Stimulated activated CD8-positive, alpha-beta memory T cell treated with anti-CD3 and anti-CD28 coated beads, Interleukin-7, amount 100 ng/mL, for 48 hours (primary cell): ENCODE measurements around the gene PCSK7.

Experiments used
- DNase-seq, 2 donors: peaks; one replicate each; pipeline ENCODE4 v3.0.0-alpha.2; 2020; ENCODE audit warnings: low read depth in 1 of 2; ENCODE audit errors: extremely low read depth in 1 of 2

Gene PCSK7

DNA sequence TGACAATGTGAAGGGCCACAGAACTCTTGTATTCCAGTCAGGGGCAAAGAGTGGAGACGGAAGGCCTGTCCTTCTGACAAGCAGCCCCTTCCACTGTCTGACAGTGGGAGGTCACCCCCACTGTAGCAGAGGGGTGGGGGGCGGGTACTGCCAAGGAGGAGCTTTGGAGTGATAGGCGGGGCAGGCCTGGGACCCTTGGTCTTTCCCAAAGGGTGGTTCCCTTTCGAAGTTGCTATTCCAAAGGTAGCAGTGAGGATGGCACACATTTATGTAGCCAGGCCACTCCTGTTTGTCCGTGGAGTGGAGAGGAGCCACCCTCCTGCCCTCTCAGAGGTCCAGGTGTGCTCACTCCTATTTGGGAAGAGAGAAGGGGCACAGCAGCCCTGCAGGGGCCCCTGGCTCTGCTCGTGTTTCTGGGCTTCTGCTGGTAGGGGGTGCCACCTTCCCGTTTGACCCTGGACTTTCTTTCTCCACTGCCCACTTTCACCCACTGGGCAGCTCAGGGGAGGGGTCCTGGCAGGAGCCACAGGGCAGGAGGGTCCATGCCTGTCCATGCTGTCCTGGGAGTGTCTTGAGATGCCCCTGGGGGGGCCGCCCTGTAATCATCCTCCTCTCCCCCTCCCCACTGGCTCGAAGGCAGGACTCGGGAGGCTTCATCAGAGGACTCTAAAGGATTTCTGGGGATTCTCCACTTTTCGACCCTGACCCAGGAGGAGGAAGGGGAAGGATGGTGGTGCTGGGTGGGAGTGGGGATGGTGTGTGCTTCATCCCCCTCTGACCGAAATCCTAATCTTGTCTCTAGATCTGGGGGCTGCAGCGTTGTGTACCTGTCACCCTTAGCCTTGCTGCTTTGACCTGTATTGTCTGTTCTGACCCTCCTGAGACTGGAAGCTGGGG is 31.7 kb downstream of the PCSK7 start:
- DNase-seq = no peak

DNA sequence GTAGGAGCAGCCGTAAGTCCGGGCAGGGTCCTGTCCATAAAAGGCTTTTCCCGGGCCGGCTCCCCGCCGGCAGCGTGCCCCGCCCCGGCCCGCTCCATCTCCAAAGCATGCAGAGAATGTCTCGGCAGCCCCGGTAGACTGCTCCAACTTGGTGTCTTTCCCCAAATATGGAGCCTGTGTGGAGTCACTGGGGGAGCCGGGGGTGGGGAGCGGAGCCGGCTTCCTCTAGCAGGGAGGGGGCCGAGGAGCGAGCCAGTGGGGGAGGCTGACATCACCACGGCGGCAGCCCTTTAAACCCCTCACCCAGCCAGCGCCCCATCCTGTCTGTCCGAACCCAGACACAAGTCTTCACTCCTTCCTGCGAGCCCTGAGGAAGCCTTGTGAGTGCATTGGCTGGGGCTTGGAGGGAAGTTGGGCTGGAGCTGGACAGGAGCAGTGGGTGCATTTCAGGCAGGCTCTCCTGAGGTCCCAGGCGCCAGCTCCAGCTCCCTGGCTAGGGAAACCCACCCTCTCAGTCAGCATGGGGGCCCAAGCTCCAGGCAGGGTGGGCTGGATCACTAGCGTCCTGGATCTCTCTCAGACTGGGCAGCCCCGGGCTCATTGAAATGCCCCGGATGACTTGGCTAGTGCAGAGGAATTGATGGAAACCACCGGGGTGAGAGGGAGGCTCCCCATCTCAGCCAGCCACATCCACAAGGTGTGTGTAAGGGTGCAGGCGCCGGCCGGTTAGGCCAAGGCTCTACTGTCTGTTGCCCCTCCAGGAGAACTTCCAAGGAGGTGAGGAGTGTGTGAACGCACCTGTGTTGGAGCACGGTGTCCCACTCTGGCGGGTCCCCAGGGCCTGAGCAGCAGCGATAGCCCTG is 32.6 kb downstream of the PCSK7 start, which contains the start of gene TAGLN:
TAGLN (plus strand) TSS at position 318 of the 863 bp plus-strand sequence. CDS start 3,644 bp downstream, outside the sequence.
- no peak for DNase-seq

DNA sequence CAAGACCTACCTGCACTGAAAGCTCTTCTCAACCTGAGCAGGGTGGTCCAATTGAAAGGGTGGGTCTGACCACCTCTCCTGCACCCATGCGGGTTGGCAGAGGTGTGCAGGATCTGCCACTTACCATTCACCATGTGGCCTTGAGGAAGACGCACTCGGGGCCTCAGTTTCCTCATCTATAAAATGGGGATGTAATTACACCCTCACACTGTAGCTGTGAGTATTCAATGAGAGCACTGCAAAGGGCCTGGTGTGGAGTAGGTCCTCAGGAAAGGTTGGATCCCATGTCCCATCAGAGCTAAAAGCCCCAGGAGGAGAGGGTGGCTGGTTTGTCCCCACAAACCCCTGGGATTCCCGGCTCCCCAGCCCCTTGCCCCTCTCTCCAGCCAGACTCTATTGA is 33.3 kb downstream of the PCSK7 start:
- no peak for DNase-seq

DNA sequence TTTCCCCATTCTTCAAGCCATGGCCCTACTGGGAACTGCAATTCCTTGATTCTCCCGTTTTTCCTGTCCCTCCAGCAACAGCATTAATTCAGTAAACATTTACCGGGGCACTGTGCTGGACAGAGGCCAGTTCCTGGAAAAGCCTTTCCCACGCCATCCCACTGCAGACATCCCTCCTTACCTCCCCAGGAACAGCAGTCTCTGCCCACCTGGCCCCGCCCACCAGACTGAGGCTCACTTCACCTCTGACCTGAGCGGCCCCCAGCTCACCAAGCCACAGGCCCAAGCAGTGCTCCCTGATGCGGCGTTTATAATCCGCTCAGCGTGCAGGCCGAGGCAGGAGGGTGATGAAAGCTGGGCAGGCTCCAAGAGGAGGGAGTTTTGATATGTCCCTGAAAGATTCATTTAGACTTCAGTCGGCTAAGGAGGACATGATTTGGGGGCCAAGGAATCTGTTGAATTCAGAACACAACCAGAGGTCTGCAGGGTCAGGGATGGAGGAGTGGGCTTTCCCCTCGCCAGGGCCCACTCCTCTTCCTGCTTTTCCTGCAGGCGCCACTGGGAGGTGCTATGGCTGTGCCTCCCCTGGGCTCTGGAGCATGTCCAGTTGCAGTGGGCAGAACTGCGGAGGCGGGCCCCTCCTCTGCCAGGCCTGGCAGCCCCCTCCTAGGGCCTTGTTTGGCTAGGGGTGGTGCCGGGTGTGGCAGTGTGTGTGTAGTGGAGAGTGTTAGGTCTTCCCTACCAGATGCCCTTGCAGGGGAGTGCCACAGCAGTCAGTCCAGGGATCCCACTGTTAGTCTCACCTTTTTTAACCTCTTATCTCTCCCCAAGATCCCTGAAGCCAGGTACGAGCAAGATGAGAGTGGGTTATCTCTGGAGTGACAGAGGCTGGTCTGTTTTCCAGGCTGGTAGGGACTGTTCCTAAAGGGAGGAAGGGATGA is 34.1 kb downstream of the PCSK7 start:
- DNase-seq = no peak

DNA sequence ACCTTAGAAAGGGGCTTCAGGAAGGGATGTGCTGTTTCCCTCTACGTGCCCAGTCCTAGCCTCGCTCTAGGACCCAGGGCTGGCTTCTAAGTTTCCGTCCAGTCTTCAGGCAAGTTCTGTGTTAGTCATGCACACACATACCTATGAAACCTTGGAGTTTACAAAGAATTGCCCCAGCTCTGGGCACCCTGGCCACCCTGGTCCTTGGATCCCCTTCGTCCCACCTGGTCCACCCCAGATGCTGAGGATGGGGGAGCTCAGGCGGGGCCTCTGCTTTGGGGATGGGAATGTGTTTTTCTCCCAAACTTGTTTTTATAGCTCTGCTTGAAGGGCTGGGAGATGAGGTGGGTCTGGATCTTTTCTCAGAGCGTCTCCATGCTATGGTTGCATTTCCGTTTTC is 34.9 kb downstream of the PCSK7 start:
- no peak for DNase-seq

DNA sequence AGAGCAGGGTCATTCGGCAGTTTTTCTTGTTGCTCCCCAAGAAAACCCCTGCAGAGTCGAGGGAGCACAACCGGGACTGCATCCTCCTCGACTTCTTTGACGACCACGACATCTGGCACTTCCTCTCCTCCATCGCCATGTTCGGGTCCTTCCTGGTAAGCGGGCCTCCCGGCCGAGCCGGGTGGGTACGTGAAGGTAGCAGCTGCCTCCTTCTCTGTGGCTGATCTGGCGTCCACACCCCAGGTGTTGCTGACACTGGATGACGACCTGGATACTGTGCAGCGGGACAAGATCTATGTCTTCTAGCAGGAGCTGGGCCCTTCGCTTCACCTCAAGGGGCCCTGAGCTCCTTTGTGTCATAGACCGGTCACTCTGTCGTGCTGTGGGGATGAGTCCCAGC is 36.1 kb downstream of the PCSK7 start:
- no peak for DNase-seq

DNA sequence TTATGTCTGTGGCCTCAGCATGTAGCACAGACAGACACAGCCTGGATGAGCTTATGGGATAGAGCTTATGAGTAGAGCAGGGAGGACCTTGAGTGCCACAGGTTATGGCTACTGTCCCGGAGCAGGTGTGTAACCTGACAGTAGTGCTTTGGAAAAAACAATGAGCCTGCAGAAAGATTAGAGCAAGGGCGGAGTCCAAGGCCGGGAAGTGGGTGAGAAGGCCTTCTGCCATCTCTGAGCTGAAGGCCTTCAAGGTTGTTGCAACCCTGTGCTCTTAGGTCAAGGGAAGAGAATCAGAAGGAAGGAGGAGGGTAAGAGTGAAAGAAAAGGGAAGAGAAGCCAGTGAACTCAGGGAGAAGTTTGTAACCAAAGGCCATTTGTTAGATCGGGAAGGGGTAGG is 36.6 kb downstream of the PCSK7 start:
- no peak for DNase-seq

DNA sequence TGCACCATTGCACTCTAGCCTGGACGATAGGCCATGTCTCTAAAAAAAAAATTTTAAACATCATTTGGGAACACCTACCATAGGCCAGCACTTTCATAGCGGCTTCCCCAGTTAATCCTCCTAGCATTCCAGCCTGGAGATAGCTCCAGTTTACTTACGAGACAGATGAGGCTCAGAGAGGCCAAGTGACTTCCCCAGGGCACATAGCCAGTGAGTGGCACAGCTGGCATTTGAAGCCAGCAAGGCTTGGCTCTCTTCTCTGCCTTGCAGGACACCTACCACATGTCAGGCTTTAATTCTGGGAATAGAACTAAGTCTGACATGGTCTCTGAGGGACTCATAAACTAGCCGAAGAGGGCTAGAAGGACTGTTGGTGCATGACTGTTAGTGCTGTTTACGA is 37.6 kb downstream of the PCSK7 start:
- DNase-seq = no peak

DNA sequence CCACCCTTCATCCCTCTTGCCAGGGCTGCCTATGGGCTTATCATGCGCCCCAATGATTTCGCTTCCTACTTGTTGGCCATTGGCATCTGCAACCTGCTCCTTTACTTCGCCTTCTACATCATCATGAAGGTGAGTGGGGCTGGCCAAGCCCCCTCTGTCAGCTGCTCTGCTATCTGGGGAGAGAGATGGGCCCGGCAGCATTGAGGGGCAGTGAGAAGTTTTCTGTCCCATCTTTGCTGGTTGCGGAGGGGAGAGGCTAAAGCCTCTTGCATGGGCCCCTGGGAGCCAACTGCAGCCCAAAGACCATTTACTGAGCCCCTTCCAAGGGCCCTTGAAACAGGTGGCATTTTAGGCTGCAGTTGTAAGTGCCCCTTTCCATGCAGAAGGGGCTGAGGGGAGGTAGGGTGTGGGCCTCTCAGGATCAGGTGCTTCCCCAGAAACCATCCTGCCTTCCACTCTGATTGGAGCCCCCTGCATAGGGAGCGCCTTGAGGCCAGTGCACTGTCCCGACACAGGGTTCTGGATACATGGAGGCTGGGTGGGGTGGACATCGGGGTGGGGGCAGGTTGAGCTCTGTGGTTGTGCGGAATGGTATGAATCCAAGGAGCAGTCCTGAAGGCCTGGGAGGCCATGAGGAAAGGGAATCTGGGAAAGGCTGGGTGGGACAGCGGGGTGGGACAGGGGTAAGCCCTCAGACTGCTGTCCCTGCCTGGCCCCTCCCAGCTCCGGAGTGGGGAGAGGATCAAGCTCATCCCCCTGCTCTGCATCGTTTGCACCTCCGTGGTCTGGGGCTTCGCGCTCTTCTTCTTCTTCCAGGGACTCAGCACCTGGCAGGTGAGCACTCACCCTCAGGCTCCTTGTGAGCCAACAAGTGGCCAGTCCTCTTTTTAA is 38.5 kb downstream of the PCSK7 start:
- no peak for DNase-seq

DNA sequence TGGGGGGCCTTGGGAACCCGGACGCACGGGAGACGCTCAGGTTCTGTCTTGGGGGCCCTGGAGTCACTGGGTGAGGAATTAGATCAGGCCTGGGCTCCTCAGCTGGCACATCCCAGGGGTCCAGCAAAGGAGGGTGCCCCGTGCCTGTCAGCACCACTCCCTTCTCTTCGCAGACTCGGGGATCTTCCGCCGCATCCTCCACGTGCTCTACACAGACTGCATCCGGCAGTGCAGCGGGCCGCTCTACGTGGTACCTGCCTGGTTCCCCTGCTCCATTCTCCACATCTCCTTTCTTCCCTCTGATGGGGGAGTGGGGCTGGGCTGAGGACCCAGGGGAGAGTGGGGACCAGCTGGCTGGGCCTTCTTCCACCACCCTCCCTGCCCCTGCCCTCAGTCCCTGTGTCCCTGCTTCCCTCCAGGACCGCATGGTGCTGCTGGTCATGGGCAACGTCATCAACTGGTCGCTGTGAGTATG is 39.4 kb downstream of the PCSK7 start:
- no peak for DNase-seq

DNA sequence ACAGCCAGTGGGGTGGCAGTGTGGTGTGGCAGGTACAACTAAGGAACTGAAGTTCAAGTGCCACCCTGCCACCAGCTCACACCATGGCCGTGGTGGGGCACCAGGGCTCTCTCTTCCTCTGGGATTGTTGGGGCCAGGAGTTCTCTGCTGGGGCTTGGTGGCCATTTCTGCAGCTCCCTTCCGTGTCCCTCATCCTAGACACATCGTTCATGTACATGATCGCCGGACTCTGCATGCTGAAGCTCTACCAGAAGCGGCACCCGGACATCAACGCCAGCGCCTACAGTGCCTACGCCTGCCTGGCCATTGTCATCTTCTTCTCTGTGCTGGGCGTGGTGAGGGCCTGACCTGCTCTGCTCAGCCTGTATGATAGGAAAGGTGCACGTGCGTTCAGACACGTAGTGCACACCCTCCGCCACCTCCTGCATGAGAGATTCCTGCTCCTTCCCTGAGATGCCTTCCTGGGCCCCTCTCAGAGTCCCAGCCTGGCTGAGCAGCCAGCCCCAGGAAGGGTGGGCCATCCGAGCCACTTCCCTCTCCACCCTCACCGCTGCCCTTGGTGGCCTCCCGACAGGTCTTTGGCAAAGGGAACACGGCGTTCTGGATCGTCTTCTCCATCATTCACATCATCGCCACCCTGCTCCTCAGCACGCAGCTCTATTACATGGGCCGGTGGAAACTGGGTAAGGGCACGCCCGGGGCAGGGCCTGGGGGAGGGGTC is 40.0 kb downstream of the PCSK7 start:
- DNase-seq = no peak

DNA sequence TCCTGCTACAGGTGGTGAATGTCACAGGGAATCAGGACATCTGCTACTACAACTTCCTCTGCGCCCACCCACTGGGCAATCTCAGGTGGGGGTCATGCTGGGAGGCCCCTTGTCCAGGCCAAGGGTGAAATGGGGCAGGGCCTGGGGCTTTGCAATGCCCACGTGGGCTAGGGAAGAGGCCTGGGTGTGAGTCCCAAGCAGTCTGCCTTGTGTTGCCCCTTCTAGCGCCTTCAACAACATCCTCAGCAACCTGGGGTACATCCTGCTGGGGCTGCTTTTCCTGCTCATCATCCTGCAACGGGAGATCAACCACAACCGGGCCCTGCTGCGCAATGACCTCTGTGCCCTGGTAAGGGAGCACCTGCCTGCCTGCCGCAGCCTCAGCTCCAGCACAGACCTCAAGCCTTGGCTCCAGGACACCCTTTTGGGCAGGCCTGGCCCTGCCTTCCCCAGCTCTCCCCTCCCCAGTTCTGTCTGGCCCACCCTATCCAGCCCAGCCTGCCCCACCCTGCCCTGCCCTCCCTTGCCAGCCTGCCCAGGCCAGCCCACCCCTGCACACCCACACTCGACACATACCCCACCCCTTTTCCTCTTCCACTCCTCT is 41.8 kb downstream of the PCSK7 start:
- DNase-seq = no peak

DNA sequence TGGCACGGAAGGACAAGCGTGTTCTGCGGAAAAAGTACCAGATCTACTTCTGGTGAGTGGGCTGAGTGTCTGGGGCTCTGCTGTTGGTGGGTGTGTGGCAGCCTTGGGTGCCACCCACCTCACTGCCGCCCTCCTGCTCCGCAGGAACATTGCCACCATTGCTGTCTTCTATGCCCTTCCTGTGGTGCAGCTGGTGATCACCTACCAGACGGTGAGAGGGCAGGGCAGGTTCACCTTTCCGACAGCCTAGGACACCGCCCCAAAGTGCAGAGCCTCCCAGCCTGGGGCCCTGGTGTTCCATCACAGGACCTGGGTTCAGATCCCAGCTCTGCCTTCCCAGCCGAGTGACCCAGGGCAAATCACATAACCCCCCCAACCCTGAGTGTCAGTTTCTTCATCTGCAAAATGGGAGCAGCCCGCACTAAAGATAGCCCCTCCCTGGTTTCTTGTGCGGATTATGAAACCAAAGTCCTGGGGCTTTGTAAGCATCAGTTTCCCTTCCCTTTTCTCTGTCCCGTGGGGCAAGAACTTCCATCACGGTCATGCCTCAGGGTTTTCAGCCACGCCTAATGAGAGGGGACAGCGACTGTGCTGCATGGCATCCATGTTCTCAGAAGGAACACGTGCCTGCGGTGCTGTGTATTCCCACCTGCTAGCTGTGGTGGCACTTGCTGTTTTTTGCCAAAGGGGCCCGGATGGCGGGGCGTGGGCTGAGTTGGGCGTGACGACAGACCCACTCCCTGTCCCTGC is 42.5 kb downstream of the PCSK7 start:
- DNase-seq = no peak

DNA sequence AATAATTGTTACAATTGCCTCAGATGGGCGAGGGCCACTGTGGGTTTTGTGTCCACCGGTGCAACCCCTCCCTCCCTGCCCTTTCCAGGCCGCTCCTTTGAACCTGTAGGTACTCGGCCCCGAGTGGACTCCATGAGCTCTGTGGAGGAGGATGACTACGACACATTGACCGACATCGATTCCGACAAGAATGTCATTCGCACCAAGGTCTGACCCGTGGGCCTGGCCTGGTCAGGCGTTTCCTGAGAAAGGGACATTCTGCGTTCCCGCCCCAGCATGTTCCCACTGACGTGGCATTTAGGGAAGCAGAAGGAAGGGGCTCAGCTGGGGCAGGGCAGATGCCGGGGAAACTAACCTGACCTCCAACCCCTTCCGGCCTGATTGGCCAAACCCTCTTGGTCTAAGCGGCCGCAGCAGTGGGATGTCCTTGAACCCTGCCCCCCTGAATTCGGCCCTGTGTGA is 43.2 kb downstream of the PCSK7 start:
- DNase-seq = no peak

DNA sequence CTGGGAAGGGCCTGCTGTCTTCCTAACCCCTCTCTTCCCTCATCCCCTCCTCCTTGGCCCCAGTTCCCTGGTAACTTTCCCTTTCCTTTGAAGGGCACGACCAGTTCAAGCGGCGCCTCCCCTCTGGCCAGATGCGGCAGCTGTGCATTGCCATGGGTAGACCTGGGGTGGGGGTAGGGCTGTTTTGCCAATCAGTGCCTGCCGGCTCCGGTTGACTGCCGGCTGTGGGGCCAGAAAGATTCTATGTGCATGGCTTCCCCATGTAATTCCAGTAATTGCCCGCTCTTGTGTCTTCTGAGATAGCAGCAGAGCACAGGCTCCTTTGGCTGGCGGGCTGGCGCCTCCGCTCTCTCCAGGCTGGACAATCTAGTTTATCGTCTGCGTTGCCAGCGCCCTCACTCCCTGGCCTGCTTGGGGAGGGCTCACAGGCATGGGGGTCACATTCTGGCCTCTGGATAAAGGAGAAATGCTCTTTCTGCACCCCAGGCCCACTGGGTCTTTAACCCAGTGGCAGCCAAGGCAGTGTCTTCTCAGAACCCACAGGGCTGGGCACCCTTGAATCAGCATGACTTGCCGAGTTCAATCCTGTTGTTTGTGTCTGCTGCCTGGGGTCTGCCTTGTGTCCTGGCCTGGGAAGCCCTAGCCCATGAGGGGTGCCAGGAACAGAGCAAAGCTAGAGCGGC is 43.9 kb downstream of the PCSK7 start:
- no peak for DNase-seq

DNA sequence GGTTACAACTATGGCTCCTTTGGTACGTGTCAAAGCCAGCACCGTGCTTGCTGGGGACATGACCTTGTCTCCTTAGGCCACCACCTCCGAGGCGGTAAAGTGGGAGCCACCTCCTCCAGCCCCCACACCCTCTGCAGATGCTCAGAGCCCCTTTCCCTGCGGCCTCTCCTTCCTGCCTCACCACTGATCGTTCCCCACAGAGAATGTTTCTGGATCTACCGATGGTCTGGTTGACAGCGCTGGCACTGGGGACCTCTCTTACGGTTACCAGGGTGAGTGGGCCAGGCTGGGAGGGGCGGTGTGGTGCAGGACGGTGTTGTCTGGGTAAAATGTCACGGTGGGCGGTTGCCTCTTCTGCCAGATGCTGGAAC is 44.5 kb downstream of the PCSK7 start:
- DNase-seq = no peak

DNA sequence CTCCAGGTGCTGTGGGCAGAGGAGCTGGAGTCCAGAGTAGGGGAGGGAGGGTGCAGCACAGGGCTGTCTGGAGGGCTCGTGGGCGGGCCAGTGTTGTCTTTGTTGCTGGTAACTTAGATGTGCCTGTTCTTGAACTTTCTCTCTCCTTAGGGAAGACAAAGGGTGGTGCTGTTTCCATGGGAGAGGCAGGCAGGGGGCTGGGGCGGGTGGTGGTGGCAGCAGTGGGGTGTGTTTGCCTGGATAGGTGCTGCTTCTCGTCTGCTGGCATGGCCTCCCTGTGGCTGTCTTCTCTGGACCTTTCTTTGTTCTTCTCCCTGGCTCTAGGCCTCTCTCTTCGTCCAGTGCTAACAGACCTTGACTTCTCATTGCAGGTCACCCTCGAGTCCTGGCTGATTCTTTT is 44.9 kb downstream of the PCSK7 start:
- no peak for DNase-seq
